K562 (cell line): ENCODE data around the gene BEST4. TPM values are rescaled to one million over a fixed set of nuclear protein-coding genes. Genes with fewer than 3 reads are reported as not detected.
A peak's percentile ranks its signal among the peaks of the same experiment; 100 is the strongest.

Experiments used
- ATAC-seq: fragments of 200-7000 bp; cut with Tn5 transposase; 3 replicates; pipeline ENCODE4 v1.9.1; 2020; ENCODE audit warnings: moderate library complexity
- BruUV-seq: library from RNA; stranded (reverse); fragments of 400-500 nt; replicated peaks from 2 replicates; lab custom pipeline; 2021; lab: Mats Ljungman, UMichigan
- CTCF ChIA-PET: fragments of 300-600 bp; formaldehyde crosslinking; extraction: SDS; loops from one replicate; lab custom pipeline; 2021; ENCODE audit warnings: low intra/inter-chr PET ratio; lab: Yijun Ruan, JAX
- POLR2A ChIA-PET: fragments of 300-600, 350-650 bp; sonication (Branson Sonifier 250); formaldehyde crosslinking; extraction: SDS; loops from one replicate; lab custom pipeline; 2021; ENCODE audit warnings: antibody characterized with exemption, inconsistent platforms; lab: Yijun Ruan, JAX
- DNase-seq, 4 experiments: peaks; one replicate each; pipeline versions ENCODE4 v3.0.0 to v3.0.0-alpha.2; 2011 to 2018; ENCODE audit warnings: low spot score in 3 of 4, mixed read lengths in 3 of 4; ENCODE audit errors: extremely low read depth in 1 of 4
- FAIRE-seq: peaks from 2 replicates; lab custom pipeline; 2011; peaks lifted over from hg19 to GRCh38; lab: Jason Lieb, UNC
- H2AFZ ChIP-seq: 2 replicates; pipeline ENCODE4 v1.6.0; 2011; ENCODE audit warnings: low read depth, low read length, control low read depth, inconsistent platforms
- H3K27ac ChIP-seq: fragments of 200-600 bp; 3 replicates; pipeline ENCODE4 v1.8.0; 2011; ENCODE audit warnings: low read depth, mild to moderate bottlenecking, control low read depth, inconsistent platforms, low read length, moderate library complexity, mixed read lengths; ENCODE audit errors: extremely low read depth
- H3K27me3 ChIP-seq, 2 experiments: fragments of 300-600 bp in 1 of 2; 2 replicates in 1 of 2; 3 replicates in 1 of 2; pipeline versions ENCODE4 v1.6.0 to v1.8.0; 2011; ENCODE audit warnings: inconsistent platforms in 2 of 2, low read length in 2 of 2, mild to moderate bottlenecking in 1 of 2, mixed read lengths in 1 of 2, moderate library complexity in 1 of 2; ENCODE audit not compliant: control insufficient read depth in 2 of 2, insufficient read depth in 2 of 2
- H3K36me3 ChIP-seq: fragments of 300-600 bp; 3 replicates; pipeline ENCODE4 v1.8.0; 2011; ENCODE audit warnings: mild to moderate bottlenecking, low read length, inconsistent platforms; ENCODE audit not compliant: control insufficient read depth, insufficient read depth
- H3K4me1 ChIP-seq, 2 experiments: fragments of 200-600 bp in 1 of 2; replicated peaks in 1 of 2; 2 replicates in 1 of 2; 3 replicates in 1 of 2; pipeline versions ENCODE4 v1.5.1 to v1.8.0; 2011; ENCODE audit warnings: inconsistent platforms in 2 of 2, low read length in 2 of 2, mild to moderate bottlenecking in 1 of 2, mixed read lengths in 1 of 2, moderate library complexity in 1 of 2; ENCODE audit not compliant: control insufficient read depth in 2 of 2, insufficient read depth in 2 of 2
- H3K4me2 ChIP-seq: 2 replicates; pipeline ENCODE4 v1.6.1; 2011; ENCODE audit warnings: low read length, control low read depth, inconsistent platforms, mixed read lengths; ENCODE audit not compliant: insufficient read depth
- H3K4me3 ChIP-seq: fragments of 200-600 bp; sonication (generic), shearing (Covaris generic); 2 replicates; pipeline ENCODE4 v1.5.1; 2016; ENCODE audit warnings: control low read depth, inconsistent platforms
- H3K79me2 ChIP-seq: fragments of 200-600 bp; 3 replicates; pipeline ENCODE4 v1.8.0; 2011; ENCODE audit warnings: low read length, inconsistent platforms; ENCODE audit not compliant: control insufficient read depth, insufficient read depth
- H3K9ac ChIP-seq, 2 experiments: 2 replicates each; pipeline versions ENCODE4 v1.6.0 to v1.6.1; 2011; ENCODE audit warnings: low read depth in 2 of 2, low read length in 2 of 2, control low read depth in 1 of 2, inconsistent platforms in 1 of 2, mild to moderate bottlenecking in 1 of 2, mixed read lengths in 1 of 2; ENCODE audit not compliant: insufficient read depth in 1 of 2
- H3K9me1 ChIP-seq: one replicate; pipeline ENCODE4 v1.6.0; 2011; ENCODE audit warnings: inconsistent platforms, mild to moderate bottlenecking, low read length, moderate library complexity; ENCODE audit not compliant: control insufficient read depth, insufficient read depth
- H3K9me3 ChIP-seq: replicated peaks from 2 replicates; pipeline ENCODE4 v1.5.1; 2011; ENCODE audit warnings: low read depth, low read length, inconsistent platforms; ENCODE audit not compliant: control insufficient read depth, insufficient read depth
- H4K20me1 ChIP-seq: replicated peaks from 2 replicates; pipeline ENCODE4 v1.6.1; 2011; ENCODE audit warnings: low read length, inconsistent platforms, mixed read lengths; ENCODE audit not compliant: control insufficient read depth, insufficient read depth
- MAFG ChIP-seq: fragments of 450-650 bp; conservative IDR thresholded peaks from 2 replicates; pipeline ENCODE4 v1.6.1; 2016; ENCODE audit warnings: missing genetic modification characterization, missing compliant biosample characterization
- ZBTB1 ChIP-seq: sonication (generic); formaldehyde crosslinking; IDR thresholded peaks from 2 replicates; pipeline ENCODE4 v1.8.1; 2023; ENCODE audit warnings: missing genetic modification reagents, low read depth, mild to moderate bottlenecking, borderline replicate concordance
- ZNF174 ChIP-seq: fragments of 250-450 bp; sonication (Bioruptor Pico); IDR thresholded peaks from 2 replicates; pipeline ENCODE4 v1.4.0; 2020; ENCODE audit warnings: mild to moderate bottlenecking
- ZNF263 ChIP-seq: sonication (generic); formaldehyde crosslinking; IDR thresholded peaks from 2 replicates; pipeline ENCODE4 v1.8.0; 2022; ENCODE audit warnings: mild to moderate bottlenecking, missing genetic modification reagents, borderline replicate concordance
- ZNF407 ChIP-seq: fragments of 450-650 bp; IDR thresholded peaks from 2 replicates; pipeline ENCODE4 v1.6.1; 2016; ENCODE audit warnings: low read depth
- ZNF76 ChIP-seq: fragments of 250-450 bp; sonication (Bioruptor Pico); IDR thresholded peaks from 2 replicates; pipeline ENCODE4 v1.4.0; 2020; ENCODE audit warnings: mild to moderate bottlenecking, moderate library complexity, borderline replicate concordance
- WGBS: fragments of 100-300 bp; shearing (Covaris generic); methylation state at CpG from one replicate; pipeline ENCODE4 v1.1.6; 2016; ENCODE audit warnings: low coverage, mixed read lengths; ENCODE audit not compliant: insufficient coverage; ENCODE audit errors: missing lambda C conversion rate; 5-methylcytosine and 5-hydroxymethylcytosine counted together
- in situ Hi-C: fragments of 300-500 bp; cut with MboI; formaldehyde crosslinking; loops from 4 replicates; pipeline ENCODE4 v1.15.0; 2018; ENCODE audit warnings: inconsistent platforms, mixed read lengths
- intact Hi-C: fragments of 100-400 bp; cut with micrococcal nuclease; formaldehyde crosslinking; loops from 2 replicates; pipeline ENCODE4 v1.14.2; 2022
- polyA plus RNA-seq, 8 experiments: library from polyadenylated mRNA; depleted of rRNA in 4 of 8; stranded (reverse) in 5 of 8; unstranded in 3 of 8; fragments of >200 nt; fragmentation: Nextera tagmentation in 2 of 8; fragmentation: Illumina TruSeq in 1 of 8; extraction: Ambion mirVana in 2 of 8; extraction: Trizol in 1 of 8; gene quantifications; 2 replicates each; pipeline versions ENCODE4 v1.2.1 to v1.2.3, GENCODE V29; 2011 to 2014; ENCODE audit warnings: inconsistent platforms in 1 of 8, missing spikeins in 1 of 8
- total RNA-seq, 7 experiments: library from RNA; depleted of rRNA in 6 of 7; stranded (reverse); fragments of >200 nt in 6 of 7; fragmentation: Illumina TruSeq in 2 of 7; extraction: Trizol in 2 of 7; gene quantifications; 2 replicates each; pipeline versions ENCODE4 v1.2.1 to v1.2.3, GENCODE V29; 2011 to 2021; ENCODE audit warnings: low replicate concordance in 1 of 7
- TF ChIP-seq, protein P1 (sequence below): fragments of 450-650 bp; IDR thresholded peaks from 2 replicates; pipeline ENCODE4 v1.6.1; 2016
- TF ChIP-seq, protein P2 (sequence below): conservative IDR thresholded peaks from 2 replicates; pipeline ENCODE4 v1.6.1; 2011; ENCODE audit warnings: low read depth, mild to moderate bottlenecking, low read length; ENCODE audit not compliant: control insufficient read depth

The BEST4 gene
- total and polyA plus RNA-seq, 9 of the 15 experiments (the other 6 are each of a cell fraction or from before 2014, with no cell fraction given): 0.07 to 0.11 TPM; not detected in 7

GRCh38 chr1:44775078-44775929, 12.7 kb downstream of the BEST4 start, which contains the start of gene RPS8:
RPS8 (plus strand) TSS chr1:44775540; CDS start chr1:44775597, 57 bp downstream.
- peak within 1 kb of the TSS; percentile 83 for H2AFZ ChIP-seq
- peak within 1 kb of the TSS; percentile 99 for H3K9ac ChIP-seq
- peak; percentile 93 for FAIRE-seq
- H3K79me2 ChIP-seq: peaks cover 54% of the 10 kb centered on the region
- peak within 1 kb of the TSS; percentile 93 for H3K4me2 ChIP-seq
- no peaks in the 10 kb centered on the region for H3K27me3 ChIP-seq
- peak; percentile 85 to 99 (median 89) for DNase-seq
- H3K9me1 ChIP-seq: peaks cover 10% of the 10 kb centered on the region
- in situ Hi-C loops (no loop called here), intact Hi-C loops (loop anchor here (2.0 to 5.0 kb wide), 3 partner anchors 37 to 45 kb away; partner anchors contain the start of genes KIF2C and RNU5D-1)
- no peaks in the 10 kb centered on the region for H3K9me3 ChIP-seq
- peak within 1 kb of the TSS; percentile 75 for H3K4me3 ChIP-seq
- H4K20me1 ChIP-seq: peaks cover 31% of the 10 kb centered on the region
- CTCF ChIA-PET: interaction anchor here (0.7 to 1.3 kb wide), 2 partner anchors 68 to 528 kb away, joined by 3 read pairs; no protein-coding TSS in a partner anchor
- POLR2A ChIA-PET: interaction anchor here (0.6 to 11.6 kb wide), 56 partner anchors 9 to 1761 kb away, joined by 3 to 253 read pairs (median 4); partner anchors contain the start of genes AKR1A1, BEST4, BTBD19 and DYNLT4
- H3K4me1 ChIP-seq: peaks cover 13 to 22% of the 10 kb centered on the region in 2 experiments
- peak within 1 kb of the TSS; percentile 98 for H3K27ac ChIP-seq
- WGBS: under 1% methylated on average over 65 of the region's 65 CpGs
- peaks cover 46% of the 10 kb centered on the region for H3K36me3 ChIP-seq
- peak; percentile 81 for ATAC-seq
- BruUV-seq: TSS peak; percentile 96
- TF ChIP-seq ZNF76 (CRISPR knock-in tag) (no peak; the same call in 1 of the 2 replicates), ZBTB1 (no peak), ZNF263 (peak; percentile 67), ZNF174 (CRISPR knock-in tag) (no peak), MAFG (peak; percentile 37; the same call in 1 of the 2 replicates), ZNF407 (no peak; the same call in 1 of the 2 replicates)
- TF ChIP-seq, protein P1, sequence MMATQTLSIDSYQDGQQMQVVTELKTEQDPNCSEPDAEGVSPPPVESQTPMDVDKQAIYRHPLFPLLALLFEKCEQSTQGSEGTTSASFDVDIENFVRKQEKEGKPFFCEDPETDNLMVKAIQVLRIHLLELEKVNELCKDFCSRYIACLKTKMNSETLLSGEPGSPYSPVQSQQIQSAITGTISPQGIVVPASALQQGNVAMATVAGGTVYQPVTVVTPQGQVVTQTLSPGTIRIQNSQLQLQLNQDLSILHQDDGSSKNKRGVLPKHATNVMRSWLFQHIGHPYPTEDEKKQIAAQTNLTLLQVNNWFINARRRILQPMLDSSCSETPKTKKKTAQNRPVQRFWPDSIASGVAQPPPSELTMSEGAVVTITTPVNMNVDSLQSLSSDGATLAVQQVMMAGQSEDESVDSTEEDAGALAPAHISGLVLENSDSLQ: peak; percentile 59
- TF ChIP-seq, protein P2, sequence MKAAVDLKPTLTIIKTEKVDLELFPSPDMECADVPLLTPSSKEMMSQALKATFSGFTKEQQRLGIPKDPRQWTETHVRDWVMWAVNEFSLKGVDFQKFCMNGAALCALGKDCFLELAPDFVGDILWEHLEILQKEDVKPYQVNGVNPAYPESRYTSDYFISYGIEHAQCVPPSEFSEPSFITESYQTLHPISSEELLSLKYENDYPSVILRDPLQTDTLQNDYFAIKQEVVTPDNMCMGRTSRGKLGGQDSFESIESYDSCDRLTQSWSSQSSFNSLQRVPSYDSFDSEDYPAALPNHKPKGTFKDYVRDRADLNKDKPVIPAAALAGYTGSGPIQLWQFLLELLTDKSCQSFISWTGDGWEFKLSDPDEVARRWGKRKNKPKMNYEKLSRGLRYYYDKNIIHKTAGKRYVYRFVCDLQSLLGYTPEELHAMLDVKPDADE: peak; percentile 68; the same call in 1 of the 2 replicates
